GM12878 (cell line): ENCODE measurements around the gene FGF11. TPM values are rescaled to one million over a fixed set of nuclear protein-coding genes. Genes with fewer than 3 reads are reported as not detected.

Experiments
- ATAC-seq: fragments of 200-7000 bp; cut with Tn5 transposase; 3 replicates; pipeline ENCODE4 v1.9.1; 2020; ENCODE audit warnings: mild to moderate bottlenecking, moderate library complexity
- BruUV-seq: library from RNA; stranded (reverse); fragments of 400-500 nt; replicated peaks from 2 replicates; lab custom pipeline; 2021; lab: Mats Ljungman, UMichigan
- CTCF ChIA-PET: fragments of 300-600 bp; sonication (Branson Sonifier 250); formaldehyde crosslinking; extraction: SDS; loops from one replicate; lab custom pipeline; 2021; ENCODE audit warnings: inconsistent platforms; lab: Yijun Ruan, JAX
- POLR2A ChIA-PET: fragments of 350-600 bp; formaldehyde crosslinking; extraction: SDS; loops from one replicate; lab custom pipeline; 2021; ENCODE audit warnings: inconsistent platforms; lab: Charles Lee
- RAD21 ChIA-PET: fragments of 300-600 bp; sonication (Branson Sonifier 250); formaldehyde crosslinking; loops from one replicate; lab custom pipeline; 2023; ENCODE audit warnings: antibody characterized with exemption; ENCODE audit not compliant: unreplicated experiment; lab: Charles Lee
- SMC1A ChIA-PET: fragments of 300-600 bp; sonication (Branson Sonifier 250); formaldehyde crosslinking; loops from one replicate; lab custom pipeline; 2023; ENCODE audit not compliant: unreplicated experiment, uncharacterized antibody; lab: Charles Lee
- DNase-seq: peaks from one replicate; pipeline ENCODE4 v3.0.0-alpha.2; 2011; ENCODE audit warnings: low read depth, low spot score
- FAIRE-seq: peaks from 3 replicates; lab custom pipeline; 2011; peaks lifted over from hg19 to GRCh38; lab: Jason Lieb, UNC
- H2AFZ ChIP-seq: 2 replicates; pipeline ENCODE4 v1.6.0; 2011; ENCODE audit warnings: low read depth, low read length, control low read depth; ENCODE audit not compliant: control insufficient read depth
- H3K27ac ChIP-seq: 2 replicates; pipeline ENCODE4 v1.5.1; 2011; ENCODE audit warnings: control low read depth; ENCODE audit not compliant: control insufficient read depth, insufficient read depth
- H3K27me3 ChIP-seq, 2 experiments: replicated peaks in 1 of 2; 2 replicates each; pipeline versions ENCODE4 v1.6.0 to v1.6.1; 2011; ENCODE audit warnings: low read length in 1 of 2; ENCODE audit not compliant: control insufficient read depth in 2 of 2, insufficient read depth in 2 of 2
- H3K36me3 ChIP-seq, 2 experiments: 2 replicates each; pipeline ENCODE4 v1.5.1; 2011; ENCODE audit warnings: low read length in 1 of 2; ENCODE audit not compliant: control insufficient read depth in 2 of 2, insufficient read depth in 2 of 2
- H3K4me1 ChIP-seq: 2 replicates; pipeline ENCODE4 v1.6.1; 2011; ENCODE audit warnings: mild to moderate bottlenecking, low read length, moderate library complexity, mixed read lengths; ENCODE audit not compliant: control insufficient read depth, insufficient read depth
- H3K4me2 ChIP-seq: 2 replicates; pipeline ENCODE4 v1.6.0; 2011; ENCODE audit warnings: control low read depth; ENCODE audit not compliant: control insufficient read depth, insufficient read depth
- H3K4me3 ChIP-seq: fragments of 200-600 bp; sonication (generic); 2 replicates; pipeline ENCODE4 v1.5.1; 2016
- H3K79me2 ChIP-seq: 2 replicates; pipeline ENCODE4 v1.6.0; 2011; ENCODE audit warnings: low read length; ENCODE audit not compliant: control insufficient read depth, insufficient read depth
- H3K9ac ChIP-seq: 2 replicates; pipeline ENCODE4 v1.8.0; 2011; ENCODE audit warnings: low read length, control low read depth, mixed read lengths; ENCODE audit not compliant: control insufficient read depth, insufficient read depth
- H3K9me3 ChIP-seq: replicated peaks from 3 replicates; pipeline ENCODE4 v1.5.1; 2011; ENCODE audit warnings: mild to moderate bottlenecking, low read length; ENCODE audit not compliant: control insufficient read depth, insufficient read depth
- H4K20me1 ChIP-seq: 2 replicates; pipeline ENCODE4 v1.6.0; 2011; ENCODE audit not compliant: control insufficient read depth, insufficient read depth
- EZH2 ChIP-seq: IDR thresholded peaks from 2 replicates; pipeline ENCODE4 v1.6.1; 2012; ENCODE audit warnings: low read depth, mild to moderate bottlenecking, control low read depth, inconsistent platforms, low read length, borderline replicate concordance; ENCODE audit not compliant: control insufficient read depth
- NR2C1 ChIP-seq: fragments of 450-650 bp; IDR thresholded peaks from 2 replicates; pipeline ENCODE4 v1.6.1; 2017; ENCODE audit warnings: antibody characterized with exemption, mild to moderate bottlenecking, moderate library complexity
- NR2F1 ChIP-seq: fragments of 450-650 bp; conservative IDR thresholded peaks from 2 replicates; pipeline ENCODE4 v1.6.1; 2017; ENCODE audit warnings: mild to moderate bottlenecking
- PRDM15 ChIP-seq: fragments of 450-650 bp; formaldehyde crosslinking; IDR thresholded peaks from 2 replicates; pipeline ENCODE4 v1.4.0; 2020; ENCODE audit warnings: mild to moderate bottlenecking, moderate library complexity
- YY1 ChIP-seq: IDR thresholded peaks from 2 replicates; pipeline ENCODE4 v1.6.1; 2011; ENCODE audit warnings: low read depth, mild to moderate bottlenecking, low read length
- WGBS: methylation state at CpG from one replicate; pipeline ENCODE4 v1.1.6; 2016; ENCODE audit warnings: low lambda C conversion rate; ENCODE audit not compliant: insufficient replicate concordance, insufficient coverage; ENCODE audit errors: missing lambda C conversion rate; 5-methylcytosine and 5-hydroxymethylcytosine counted together
- in situ Hi-C: fragments of 300-500 bp; cut with MboI; formaldehyde crosslinking; loops from 9 replicates; pipeline ENCODE4 v1.14.3; 2018; ENCODE audit warnings: mixed read lengths
- intact Hi-C: fragments of 100-400 bp; cut with micrococcal nuclease; formaldehyde crosslinking; loops from one replicate; pipeline ENCODE4 v1.14.2; 2022; ENCODE audit not compliant: unreplicated experiment
- polyA plus RNA-seq, 11 experiments: library from polyadenylated mRNA; depleted of rRNA in 4 of 11; unstranded in 6 of 11; stranded (reverse) in 5 of 11; fragments of >200 nt; fragmentation: Nextera tagmentation in 4 of 11; fragmentation: Illumina TruSeq in 1 of 11; extraction: Ambion mirVana in 4 of 11; extraction: Trizol in 1 of 11; gene quantifications; 1 replicate in 1 of 11; 2 replicates in 10 of 11; pipeline versions ENCODE4 v1.2.1 to v1.2.3, GENCODE V29; 2011 to 2016; ENCODE audit warnings: inconsistent platforms in 2 of 11, missing spikeins in 2 of 11, low read depth in 1 of 11
- total RNA-seq, 4 experiments: library from RNA; depleted of rRNA in 3 of 4; stranded (reverse); fragments of >200 nt in 3 of 4; fragmentation: Illumina TruSeq in 1 of 4; extraction: Trizol in 1 of 4; gene quantifications; 2 replicates each; pipeline versions ENCODE4 v1.2.1 to v1.2.3, GENCODE V29; 2013 to 2021

Gene FGF11
- total and polyA plus RNA-seq, 10 of the 15 experiments (the other 5 are each of a cell fraction or from before 2014, with no cell fraction given): 0.69 to 21.1 (median 2.6) TPM

GRCh38 chr17:7466639-7467341 lies 27.5 kb downstream of the FGF11 start:
- no peak overlapping the region for H3K4me2 ChIP-seq
- no TSS peak for BruUV-seq
- ATAC-seq: no peak
- no peak overlapping the region for H3K4me3 ChIP-seq
- DNase-seq: no peak
- H3K27me3 ChIP-seq: no peaks in the 10 kb centered on the region
- RAD21 ChIA-PET: no interaction called here
- CTCF ChIA-PET: interaction anchor here (1.7 kb wide), 1 partner anchor 10 kb away, joined by 4 read pairs; no protein-coding TSS in a partner anchor
- peaks cover 0 to 5% of the 10 kb centered on the region in 2 experiments; a peak in 3 of 4 replicates for H3K36me3 ChIP-seq
- no peaks in the 10 kb centered on the region for H3K9me3 ChIP-seq
- H3K9ac ChIP-seq: no peak overlapping the region
- WGBS: 87% methylated on average over 16 of the region's 16 CpGs
- H2AFZ ChIP-seq: no peak overlapping the region
- TF ChIP-seq EZH2 (no peak), YY1 (peak; percentile 93), NR2C1 (0 out of 2 replicates have a peak, but pooled peaks have one; percentile 30), NR2F1 (peak; percentile 77), PRDM15 (CRISPR knock-in tag) (no peak)
- TF ChIP-seq, all 136 proteins: peak for 3
- no peaks in the 10 kb centered on the region for H4K20me1 ChIP-seq
- ChIA-PET POLR2A (interaction anchor here (1.1 to 2.4 kb wide), 2 partner anchors 10 to 27 kb away, joined by 3 to 9 read pairs; no protein-coding TSS in a partner anchor), SMC1A (no interaction called here)
- no peaks in the 10 kb centered on the region for H3K79me2 ChIP-seq
- no peak for FAIRE-seq
- in situ Hi-C loops: no loop called here
- H3K27ac ChIP-seq: peak overlapping the region; percentile 44
- intact Hi-C loops: no loop called here
- H3K4me1 ChIP-seq: no peaks in the 10 kb centered on the region; the same call in 1 of the 2 replicates
